Measurements from ENCODE around the gene LRRC75B.
A peak's percentile ranks its signal among the peaks of the same experiment; 100 is the strongest.
"Not testable (repeated sequence)": the region's sequence is repeated elsewhere in the genome, so short reads cannot be mapped to it uniquely, and the experiment has no call there.

Gene LRRC75B

GRCh38 chr22:24633231-24634023 lies 40.6 kb upstream of the LRRC75B start:
- not testable (repeated sequence) for H3K27ac ChIP-seq (ENCODE audit: extremely low read depth, low read depth, low read length)

More at GRCh38 chr22:24633231-24634023, 40.6 kb upstream of the LRRC75B start:
- TF ChIP-seq ZNF791 (tag by site-specific recombination; IDR thresholded peaks at IDR 0.05) (0 out of 2 replicates have a peak, but pooled peaks have one; percentile 12), ZNF121 (tag by site-specific recombination; IDR thresholded peaks at IDR 0.05) (peak; percentile 23; the same call in 1 of the 2 replicates), ZNF266 (tag by site-specific recombination; IDR thresholded peaks at IDR 0.05; ENCODE audit: low read depth) (peak; percentile 7; the same call in 1 of the 2 replicates), ZNF239 (tag by site-specific recombination; IDR thresholded peaks at IDR 0.05) (0 out of 2 replicates have a peak, but pooled peaks have one; percentile 22), ZNF157 (tag by site-specific recombination; IDR thresholded peaks at IDR 0.05) (peak; percentile 46; the same call in 1 of the 2 replicates), GLI4 (tag by site-specific recombination; IDR thresholded peaks at IDR 0.05) (peak; percentile 53; the same call in 1 of the 2 replicates), ZNF148 (tag by site-specific recombination; IDR thresholded peaks at IDR 0.05; ENCODE audit: borderline replicate concordance) (0 out of 2 replicates have a peak, but pooled peaks have one; percentile 54), ZFHX2 (tag by site-specific recombination; conservative IDR thresholded peaks at IDR 0.05) (peak; percentile 100), ZBTB10 (tag by site-specific recombination; IDR thresholded peaks at IDR 0.05) (peak; percentile 47; the same call in 1 of the 2 replicates), EGR2 (tag by site-specific recombination; IDR thresholded peaks at IDR 0.05; ENCODE audit: low read depth) (peak; percentile 100), ZSCAN18 (tag by site-specific recombination; IDR thresholded peaks at IDR 0.05) (0 out of 2 replicates have a peak, but pooled peaks have one; percentile 32), ZSCAN4 (tag by site-specific recombination; IDR thresholded peaks at IDR 0.05) (peak; percentile 93), ZBTB7A (tag by site-specific recombination; IDR thresholded peaks at IDR 0.05; ENCODE audit: low read depth) (peak; percentile 63; the same call in 1 of the 2 replicates), ZNF488 (tag by site-specific recombination; IDR thresholded peaks at IDR 0.05) (peak; percentile 66; the same call in 1 of the 2 replicates), KLF9 (tag by site-specific recombination; IDR thresholded peaks at IDR 0.05; ENCODE audit: low read depth) (peak; percentile 54), INSM2 (tag by site-specific recombination; IDR thresholded peaks at IDR 0.05) (0 out of 2 replicates have a peak, but pooled peaks have one; percentile 16), ZNF623 (tag by site-specific recombination; IDR thresholded peaks at IDR 0.05) (peak; percentile 85)
- TF ChIP-seq, protein P1, sequence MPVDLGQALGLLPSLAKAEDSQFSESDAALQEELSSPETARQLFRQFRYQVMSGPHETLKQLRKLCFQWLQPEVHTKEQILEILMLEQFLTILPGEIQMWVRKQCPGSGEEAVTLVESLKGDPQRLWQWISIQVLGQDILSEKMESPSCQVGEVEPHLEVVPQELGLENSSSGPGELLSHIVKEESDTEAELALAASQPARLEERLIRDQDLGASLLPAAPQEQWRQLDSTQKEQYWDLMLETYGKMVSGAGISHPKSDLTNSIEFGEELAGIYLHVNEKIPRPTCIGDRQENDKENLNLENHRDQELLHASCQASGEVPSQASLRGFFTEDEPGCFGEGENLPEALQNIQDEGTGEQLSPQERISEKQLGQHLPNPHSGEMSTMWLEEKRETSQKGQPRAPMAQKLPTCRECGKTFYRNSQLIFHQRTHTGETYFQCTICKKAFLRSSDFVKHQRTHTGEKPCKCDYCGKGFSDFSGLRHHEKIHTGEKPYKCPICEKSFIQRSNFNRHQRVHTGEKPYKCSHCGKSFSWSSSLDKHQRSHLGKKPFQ (tag by site-specific recombination; IDR thresholded peaks at IDR 0.05) = peak; percentile 97
- TF ChIP-seq, protein P2, sequence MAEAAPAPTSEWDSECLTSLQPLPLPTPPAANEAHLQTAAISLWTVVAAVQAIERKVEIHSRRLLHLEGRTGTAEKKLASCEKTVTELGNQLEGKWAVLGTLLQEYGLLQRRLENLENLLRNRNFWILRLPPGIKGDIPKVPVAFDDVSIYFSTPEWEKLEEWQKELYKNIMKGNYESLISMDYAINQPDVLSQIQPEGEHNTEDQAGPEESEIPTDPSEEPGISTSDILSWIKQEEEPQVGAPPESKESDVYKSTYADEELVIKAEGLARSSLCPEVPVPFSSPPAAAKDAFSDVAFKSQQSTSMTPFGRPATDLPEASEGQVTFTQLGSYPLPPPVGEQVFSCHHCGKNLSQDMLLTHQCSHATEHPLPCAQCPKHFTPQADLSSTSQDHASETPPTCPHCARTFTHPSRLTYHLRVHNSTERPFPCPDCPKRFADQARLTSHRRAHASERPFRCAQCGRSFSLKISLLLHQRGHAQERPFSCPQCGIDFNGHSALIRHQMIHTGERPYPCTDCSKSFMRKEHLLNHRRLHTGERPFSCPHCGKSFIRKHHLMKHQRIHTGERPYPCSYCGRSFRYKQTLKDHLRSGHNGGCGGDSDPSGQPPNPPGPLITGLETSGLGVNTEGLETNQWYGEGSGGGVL (tag by site-specific recombination; IDR thresholded peaks at IDR 0.05) = peak; percentile 55
- POLR2A ChIA-PET; H3K4me3 ChIP-seq (ENCODE audit: low read depth, low read length); H3K9me3 ChIP-seq (ENCODE audit: control insufficient read depth, insufficient read depth, low read depth, low read length); H3K4me1 ChIP-seq (ENCODE audit: control insufficient read depth, insufficient read depth, low read length); CTCF ChIA-PET; H3K36me3 ChIP-seq (ENCODE audit: control insufficient read depth in 2 of 2, insufficient read depth in 1 of 2, low read length in 2 of 2): not testable (repeated sequence)

Measured in HEK293 (cell line).